Measurements from ENCODE around the gene MRPS15.
A peak's percentile ranks its signal among the peaks of the same experiment; 100 is the strongest.

Gene MRPS15

DNA sequence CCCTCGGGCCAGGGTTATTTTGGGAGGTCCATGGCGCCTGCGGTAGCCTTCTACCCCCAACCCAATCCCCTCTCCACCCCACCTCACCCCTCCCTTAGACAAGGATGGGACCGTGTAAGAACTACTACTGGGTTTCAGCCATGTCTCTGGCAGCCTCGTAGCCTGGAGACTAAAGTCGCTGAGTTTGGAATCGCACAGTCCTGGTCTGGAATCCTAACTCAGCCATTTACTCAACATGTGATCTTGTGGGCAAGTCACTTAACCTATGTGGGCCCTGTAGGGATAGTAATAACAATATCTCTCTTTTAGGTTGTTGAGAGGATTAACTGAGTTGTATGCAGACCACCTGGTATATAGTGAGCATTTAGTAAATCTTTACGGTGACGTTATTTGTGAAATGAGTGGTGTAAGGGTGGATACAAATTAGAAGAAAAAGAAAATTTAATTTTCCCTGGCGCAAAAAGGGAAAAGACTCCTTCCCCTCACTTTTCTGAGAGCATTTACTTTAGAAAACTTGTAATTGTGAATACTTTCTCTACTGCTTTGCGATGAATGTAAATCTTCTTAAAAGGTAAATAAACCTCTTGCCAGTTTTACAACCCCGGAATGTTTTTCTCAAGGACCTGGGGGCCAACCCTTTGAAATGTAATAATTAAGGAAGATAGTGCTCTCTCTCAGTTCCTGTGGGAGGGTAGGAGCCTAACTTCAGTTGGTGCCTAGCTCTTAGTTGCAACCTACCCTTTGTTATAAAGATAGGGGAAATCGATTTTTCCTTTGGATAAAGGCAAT is 615 bp upstream of the MRPS15 start:
- DNase-seq (ENCODE audit: low read depth, low spot score), result no peak
- peak overlapping the region; percentile 81 for H3K27ac ChIP-seq

DNA sequence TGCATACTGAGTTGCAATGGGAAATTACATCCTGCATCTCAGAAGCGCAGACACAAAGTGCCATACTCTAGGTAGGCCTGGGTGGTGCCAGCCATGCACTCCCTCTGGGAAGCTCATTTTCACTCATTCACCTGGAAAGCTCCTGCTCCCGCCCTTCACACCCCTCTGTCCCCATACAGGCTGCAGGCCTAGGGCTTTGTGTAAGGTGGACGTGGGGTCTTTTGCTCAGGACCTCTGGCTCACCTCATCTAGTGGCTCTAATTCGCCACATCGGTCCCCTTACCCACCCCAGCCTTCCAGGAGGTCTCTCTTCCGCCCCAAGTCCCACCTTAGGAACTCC is 751 bp downstream of the MRPS15 start:
- DNase-seq (ENCODE audit: low read depth, low spot score), result no peak
- H3K27ac ChIP-seq, result peak overlapping the region; percentile 81

DNA sequence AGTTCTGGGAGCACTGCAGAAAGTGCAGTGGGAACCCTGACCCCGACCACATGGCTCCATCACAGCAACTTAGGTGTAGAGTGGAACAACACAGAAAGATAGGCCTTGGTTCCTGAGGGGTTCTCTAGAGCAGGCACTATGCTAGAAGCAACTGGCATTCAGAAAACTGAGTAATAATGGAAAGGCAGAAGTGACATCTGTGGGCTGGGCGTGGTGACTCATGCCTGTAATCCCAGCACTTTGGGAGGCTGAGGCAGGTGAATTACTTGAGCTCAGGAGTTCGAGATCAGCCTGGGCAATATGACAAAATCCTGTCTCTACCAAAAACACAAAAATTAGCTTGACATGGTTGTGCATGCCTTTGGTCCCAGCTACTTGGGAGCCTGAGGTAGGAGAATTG is 5.3 kb downstream of the MRPS15 start:
- DNase-seq (ENCODE audit: low read depth, low spot score), result no peak
- no peak overlapping the region for H3K27ac ChIP-seq

GRCh38 chr1:36457691-36458090 is 6.5 kb downstream of the MRPS15 start:
- no peak for DNase-seq (ENCODE audit: low read depth, low spot score)
- no peak overlapping the region for H3K27ac ChIP-seq

GRCh38 chr1:36456391-36456928 is 7.7 kb downstream of the MRPS15 start:
- H3K27ac ChIP-seq, result no peak overlapping the region
- DNase-seq (ENCODE audit: low read depth, low spot score), result no peak

GRCh38 chr1:36455386-36455785 is 8.8 kb downstream of the MRPS15 start:
- peak overlapping the region; percentile 22 for H3K27ac ChIP-seq
- DNase-seq (ENCODE audit: low read depth, low spot score), result no peak

- H3K27ac ChIP-seq, result no peak overlapping the region
- no peak for DNase-seq (ENCODE audit: low read depth, low spot score)
Measured at GRCh38 chr1:36453600-36454388, 10.4 kb downstream of the MRPS15 start.

DNA sequence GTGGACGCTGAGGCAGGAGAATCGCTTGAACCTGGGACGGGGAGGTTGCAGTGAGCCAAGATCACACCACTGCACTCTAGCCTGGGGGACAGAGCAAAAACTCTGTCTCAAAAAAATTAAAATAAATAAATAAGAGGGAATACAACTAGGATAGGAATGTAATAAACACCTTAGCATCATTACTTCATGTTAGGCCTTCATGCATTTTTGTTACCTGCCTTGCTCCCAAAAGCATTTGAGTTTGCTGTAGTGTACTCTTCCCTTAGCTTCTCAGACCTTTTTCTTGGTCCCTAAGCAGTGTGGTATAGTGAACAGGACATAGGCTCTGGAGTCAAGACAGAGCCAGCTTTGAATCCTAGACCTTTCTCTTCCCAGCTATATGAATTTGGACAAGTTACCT is 11.1 kb downstream of the MRPS15 start:
- DNase-seq (ENCODE audit: low read depth, low spot score), result no peak
- no peak overlapping the region for H3K27ac ChIP-seq

DNA sequence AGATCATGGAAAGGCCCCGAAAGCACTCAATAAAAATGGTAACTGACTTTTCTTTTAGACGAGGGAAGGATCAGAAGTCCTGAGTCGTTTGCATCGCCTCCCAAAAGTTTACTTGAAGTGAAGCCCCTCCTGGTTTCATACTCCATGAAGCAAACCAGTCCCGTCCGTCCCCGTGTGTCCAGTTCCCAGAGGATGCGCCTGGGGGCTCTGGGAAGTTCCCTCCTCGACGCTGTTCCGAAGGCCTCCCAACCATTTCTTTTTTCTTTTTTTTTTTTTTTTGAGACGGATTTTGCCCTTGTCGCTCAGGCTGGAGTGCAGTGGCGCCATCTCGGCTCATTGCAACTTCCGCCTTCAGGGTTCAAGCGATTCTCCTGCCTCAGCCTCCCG is 13.3 kb downstream of the MRPS15 start:
- H3K27ac ChIP-seq, result peak overlapping the region; percentile 91
- DNase-seq (ENCODE audit: low read depth, low spot score), result no peak

GRCh38 chr1:36450270-36450918 is 13.8 kb downstream of the MRPS15 start, which contains the start of gene OSCP1:
TSS of gene OSCP1 (minus strand) at chr1:36450451. CDS start at chr1:36450369, 82 bp downstream.
- H3K27ac ChIP-seq, result peak within 1 kb of the TSS; percentile 91

GRCh38 chr1:36448530-36449056 is 15.6 kb downstream of the MRPS15 start:
- no peak for DNase-seq (ENCODE audit: low read depth, low spot score)
- peak overlapping the region; percentile 91 for H3K27ac ChIP-seq

More at GRCh38 chr1:36450270-36450918, 13.8 kb downstream of the MRPS15 start, which contains the start of gene OSCP1:
- DNase-seq (ENCODE audit: low read depth, low spot score), result peak; percentile 67

- no peak overlapping the region for H3K27ac ChIP-seq
- DNase-seq (ENCODE audit: low read depth, low spot score), result no peak
Measured at GRCh38 chr1:36447450-36447849, 16.7 kb downstream of the MRPS15 start.

DNA sequence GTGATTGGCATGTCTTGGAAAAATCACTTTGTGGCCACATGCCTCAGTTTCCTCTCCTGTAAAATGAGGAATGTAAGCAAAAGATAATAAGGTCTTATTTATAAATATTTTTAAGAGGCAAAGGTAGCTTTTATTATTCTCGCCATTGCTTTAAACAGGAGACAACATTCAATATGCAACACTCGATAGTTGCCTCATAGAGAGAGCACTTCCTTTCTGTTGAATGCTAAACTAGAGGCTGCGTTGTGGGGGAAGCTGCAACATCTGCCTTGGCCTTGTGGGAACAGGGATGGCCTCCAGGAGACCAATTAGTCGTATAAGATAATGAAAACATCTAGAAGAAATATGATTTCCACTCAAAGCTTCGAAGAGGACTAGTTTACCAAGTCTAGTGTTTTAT is 17.4 kb downstream of the MRPS15 start:
- no peak for DNase-seq (ENCODE audit: low read depth, low spot score)
- H3K27ac ChIP-seq, result no peak overlapping the region

DNA sequence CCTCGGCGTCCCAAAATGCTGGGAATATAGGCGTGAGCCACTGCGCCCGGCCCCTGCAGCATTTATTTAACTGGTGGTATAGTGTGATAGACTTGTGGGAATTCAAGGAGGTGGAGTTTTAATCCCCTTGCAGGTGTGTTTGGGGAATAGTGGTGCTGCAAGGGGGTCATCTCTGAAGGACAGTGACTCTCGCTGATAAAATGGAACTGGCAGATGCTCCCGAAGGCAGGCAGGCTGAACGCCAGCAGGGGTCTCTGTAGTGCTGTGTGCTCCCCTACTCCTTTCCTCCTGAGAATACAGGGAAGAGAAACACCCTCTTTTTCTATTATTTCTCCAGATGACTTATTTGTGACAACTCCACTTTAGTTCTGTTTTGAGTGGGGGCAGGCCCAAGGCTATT is 17.9 kb downstream of the MRPS15 start:
- H3K27ac ChIP-seq, result no peak overlapping the region
- no peak for DNase-seq (ENCODE audit: low read depth, low spot score)

DNA sequence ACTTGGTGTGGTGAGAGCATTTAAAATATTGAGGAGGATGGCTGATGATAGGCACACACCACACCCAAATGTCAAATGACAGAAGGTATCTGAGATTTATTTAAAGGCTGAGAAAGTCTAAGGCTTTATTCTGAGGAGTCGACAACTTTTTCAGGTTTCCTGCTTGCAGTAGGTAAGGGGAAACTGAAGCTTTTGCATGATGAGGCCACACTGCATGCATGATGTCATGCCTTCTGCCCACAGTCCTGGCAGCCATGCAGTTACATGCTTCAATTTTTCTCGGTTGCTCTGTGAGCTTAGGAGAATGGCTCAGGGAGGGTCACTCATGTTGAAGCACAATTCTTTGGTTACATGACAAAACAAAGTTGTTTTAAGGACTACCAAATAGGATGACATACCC is 20.9 kb downstream of the MRPS15 start:
- H3K27ac ChIP-seq, result no peak overlapping the region
- no peak for DNase-seq (ENCODE audit: low read depth, low spot score)

GRCh38 chr1:36442337-36442736 is 21.8 kb downstream of the MRPS15 start:
- no peak for DNase-seq (ENCODE audit: low read depth, low spot score)
- no peak overlapping the region for H3K27ac ChIP-seq

DNA sequence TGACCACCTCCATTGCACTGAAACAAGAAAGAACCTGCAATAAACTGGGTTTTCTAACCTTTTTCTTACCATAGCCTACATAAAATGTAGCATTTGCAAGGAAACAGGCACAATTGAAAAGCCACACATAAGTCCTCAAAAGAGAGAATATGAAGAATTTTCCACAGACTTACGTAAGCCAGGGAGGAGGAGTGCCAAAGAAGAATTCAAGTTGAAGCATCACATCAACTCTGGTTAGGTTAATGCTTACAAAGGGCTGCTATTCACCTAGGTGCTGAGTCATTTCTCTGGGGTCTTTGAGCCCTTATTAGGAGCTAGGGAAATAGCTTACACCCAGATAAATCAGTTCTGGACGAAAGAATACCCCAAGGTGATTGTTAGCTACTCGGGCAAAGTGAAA is 23.5 kb downstream of the MRPS15 start:
- no peak overlapping the region for H3K27ac ChIP-seq
- DNase-seq (ENCODE audit: low read depth, low spot score), result no peak

DNA sequence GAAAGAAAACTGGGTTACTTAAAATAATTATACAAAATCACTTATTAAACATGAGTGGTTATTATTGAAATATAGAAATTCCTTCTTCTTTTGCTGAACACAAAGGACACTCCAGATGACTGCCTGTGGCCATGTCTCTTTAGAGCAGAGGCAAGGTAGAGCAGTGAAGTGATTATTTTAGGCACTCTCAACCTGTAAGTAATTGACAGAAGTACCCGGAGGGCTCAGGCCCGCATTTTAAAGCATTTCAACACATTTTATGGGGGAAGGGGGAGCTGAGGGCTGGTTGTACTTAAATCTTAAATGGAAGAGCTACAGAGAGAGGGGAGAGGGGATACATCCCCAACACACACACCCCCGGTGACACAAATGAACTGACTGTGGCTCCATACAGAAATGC is 24.1 kb downstream of the MRPS15 start:
- no peak for DNase-seq (ENCODE audit: low read depth, low spot score)
- H3K27ac ChIP-seq, result no peak overlapping the region

GRCh38 chr1:36438715-36439114 is 25.5 kb downstream of the MRPS15 start:
- H3K27ac ChIP-seq, result no peak overlapping the region
- DNase-seq (ENCODE audit: low read depth, low spot score), result no peak

GRCh38 chr1:36436821-36437220 is 27.4 kb downstream of the MRPS15 start:
- peak overlapping the region; percentile 74 for H3K27ac ChIP-seq
- DNase-seq (ENCODE audit: low read depth, low spot score), result peak; percentile 80

GRCh38 chr1:36433102-36433501 is 31.1 kb downstream of the MRPS15 start:
- no peak overlapping the region for H3K27ac ChIP-seq
- DNase-seq (ENCODE audit: low read depth, low spot score), result no peak
